ENCODE results near the gene RBM20. TPM values are rescaled to one million over a fixed set of nuclear protein-coding genes. Genes with fewer than 3 reads are reported as not detected.
A peak's percentile ranks its signal among the peaks of the same experiment; 100 is the strongest.

RBM20 gene
- total RNA-seq, 1 donor from 2014 or later, result 0.32 TPM

DNA sequence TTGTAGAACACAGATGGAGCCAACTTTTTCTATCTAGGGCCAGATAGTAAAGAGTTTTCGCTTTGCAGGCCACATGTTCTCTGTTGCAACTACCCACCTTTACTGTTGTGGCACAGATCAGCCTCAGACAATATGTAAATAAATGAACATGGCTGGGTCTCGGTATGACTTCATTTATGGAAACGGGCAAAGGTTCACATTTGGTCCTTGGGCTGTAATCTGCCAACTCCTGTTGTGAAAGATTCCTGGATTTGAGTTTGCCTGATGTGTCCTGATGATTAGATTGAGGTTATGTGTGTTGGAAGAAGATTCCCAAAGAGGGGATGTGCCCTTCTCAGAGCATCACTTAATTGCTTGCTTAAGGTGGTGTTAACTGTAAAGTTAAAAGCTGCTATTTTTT lies 38.2 kb downstream of the RBM20 start:
- H3K27me3 ChIP-seq, result no peaks in the 10 kb centered on the region
- Mint-ChIP-seq H3K4me3 (no peak overlapping the region), H3K27ac (no peak overlapping the region), H3K27me3 (ENCODE audit: insufficient read depth, low read depth) (peaks cover 2% of the 10 kb centered on the region), H3K4me1 (peaks cover 2% of the 10 kb centered on the region), H3K9me3 (no peaks in the 10 kb centered on the region), H3K36me3 (no peaks in the 10 kb centered on the region)
- no peak overlapping the region for H3K27ac ChIP-seq
- H3K4me1 ChIP-seq, result no peaks in the 10 kb centered on the region
- no peak overlapping the region for H2AFZ ChIP-seq (replicated peaks)
- no peaks in the 10 kb centered on the region for H3K79me2 ChIP-seq (ENCODE audit: low read depth)
- TF ChIP-seq, protein P1, sequence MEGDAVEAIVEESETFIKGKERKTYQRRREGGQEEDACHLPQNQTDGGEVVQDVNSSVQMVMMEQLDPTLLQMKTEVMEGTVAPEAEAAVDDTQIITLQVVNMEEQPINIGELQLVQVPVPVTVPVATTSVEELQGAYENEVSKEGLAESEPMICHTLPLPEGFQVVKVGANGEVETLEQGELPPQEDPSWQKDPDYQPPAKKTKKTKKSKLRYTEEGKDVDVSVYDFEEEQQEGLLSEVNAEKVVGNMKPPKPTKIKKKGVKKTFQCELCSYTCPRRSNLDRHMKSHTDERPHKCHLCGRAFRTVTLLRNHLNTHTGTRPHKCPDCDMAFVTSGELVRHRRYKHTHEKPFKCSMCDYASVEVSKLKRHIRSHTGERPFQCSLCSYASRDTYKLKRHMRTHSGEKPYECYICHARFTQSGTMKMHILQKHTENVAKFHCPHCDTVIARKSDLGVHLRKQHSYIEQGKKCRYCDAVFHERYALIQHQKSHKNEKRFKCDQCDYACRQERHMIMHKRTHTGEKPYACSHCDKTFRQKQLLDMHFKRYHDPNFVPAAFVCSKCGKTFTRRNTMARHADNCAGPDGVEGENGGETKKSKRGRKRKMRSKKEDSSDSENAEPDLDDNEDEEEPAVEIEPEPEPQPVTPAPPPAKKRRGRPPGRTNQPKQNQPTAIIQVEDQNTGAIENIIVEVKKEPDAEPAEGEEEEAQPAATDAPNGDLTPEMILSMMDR (IDR thresholded peaks at IDR 0.05), result no peak
- no peak for TF ChIP-seq EZH2 (IDR thresholded peaks at IDR 0.05)
- no peak for TF ChIP-seq EZH2phosphoT487 (IDR thresholded peaks at IDR 0.05)
- H3K4me3 ChIP-seq, result no peak overlapping the region
- H4K20me1 ChIP-seq (ENCODE audit: low read depth), result no peaks in the 10 kb centered on the region
- no peak overlapping the region for H3K9ac ChIP-seq
- no peak overlapping the region for H3K4me2 ChIP-seq
- no peaks in the 10 kb centered on the region for H3K36me3 ChIP-seq
- H3K9me3 ChIP-seq (ENCODE audit: low read depth), result no peaks in the 10 kb centered on the region
- no peaks in the 10 kb centered on the region for H3F3A ChIP-seq (ENCODE audit: low read depth)
- no peak for DNase-seq (ENCODE audit: low spot score)

DNA sequence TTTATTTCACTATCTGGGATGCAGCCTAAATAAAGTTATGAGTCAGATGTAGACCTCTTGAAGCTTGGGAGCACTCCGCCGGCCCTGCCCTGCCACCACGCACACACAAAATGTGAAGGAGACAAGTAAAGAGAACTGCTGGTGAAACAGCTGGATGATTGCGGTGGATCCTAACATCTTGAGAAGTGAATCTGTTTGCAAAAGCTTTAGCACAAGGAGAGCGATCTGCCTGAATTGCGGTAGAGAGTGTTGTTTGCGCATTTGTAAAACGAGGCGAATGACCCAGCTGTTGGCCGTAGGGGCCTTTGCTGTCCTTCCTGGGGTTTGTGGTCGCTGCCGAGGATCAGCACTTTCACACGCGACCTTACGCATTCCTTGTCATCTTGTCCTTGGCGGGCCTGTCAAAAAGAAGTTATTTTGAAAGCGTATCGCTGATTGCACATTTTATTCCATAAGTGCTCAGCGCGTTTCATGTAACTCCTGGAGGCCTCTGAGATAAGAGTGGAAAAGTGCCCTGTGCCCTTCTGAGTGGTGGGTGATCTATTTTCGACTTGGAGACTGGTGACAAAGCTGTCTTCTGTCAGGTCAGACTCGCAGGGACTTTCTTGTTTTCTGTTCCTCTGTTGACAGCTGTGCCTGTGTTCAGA lies 40.8 kb downstream of the RBM20 start:
- no peaks in the 10 kb centered on the region for H3K27me3 ChIP-seq
- H2AFZ ChIP-seq (replicated peaks), result peak overlapping the region; percentile 68
- H3K9me3 ChIP-seq (ENCODE audit: low read depth), result no peaks in the 10 kb centered on the region
- Mint-ChIP-seq H3K27me3 (ENCODE audit: insufficient read depth, low read depth) (peaks cover 2% of the 10 kb centered on the region), H3K27ac (no peak overlapping the region), H3K9me3 (no peaks in the 10 kb centered on the region), H3K36me3 (no peaks in the 10 kb centered on the region), H3K4me3 (no peak overlapping the region), H3K4me1 (peaks cover 2% of the 10 kb centered on the region)
- no peak for DNase-seq (ENCODE audit: low spot score)
- no peaks in the 10 kb centered on the region for H3K79me2 ChIP-seq (ENCODE audit: low read depth)
- no peaks in the 10 kb centered on the region for H3K36me3 ChIP-seq
- no peaks in the 10 kb centered on the region for H4K20me1 ChIP-seq (ENCODE audit: low read depth)
- H3F3A ChIP-seq (ENCODE audit: low read depth), result no peaks in the 10 kb centered on the region
- no peak overlapping the region for H3K4me2 ChIP-seq
- TF ChIP-seq EZH2 (IDR thresholded peaks at IDR 0.05) (no peak), EZH2phosphoT487 (IDR thresholded peaks at IDR 0.05) (no peak)
- TF ChIP-seq, protein P1 (IDR thresholded peaks at IDR 0.05), result no peak
- no peak overlapping the region for H3K27ac ChIP-seq
- no peak overlapping the region for H3K4me3 ChIP-seq
- no peak overlapping the region for H3K9ac ChIP-seq
- H3K4me1 ChIP-seq, result no peaks in the 10 kb centered on the region

DNA sequence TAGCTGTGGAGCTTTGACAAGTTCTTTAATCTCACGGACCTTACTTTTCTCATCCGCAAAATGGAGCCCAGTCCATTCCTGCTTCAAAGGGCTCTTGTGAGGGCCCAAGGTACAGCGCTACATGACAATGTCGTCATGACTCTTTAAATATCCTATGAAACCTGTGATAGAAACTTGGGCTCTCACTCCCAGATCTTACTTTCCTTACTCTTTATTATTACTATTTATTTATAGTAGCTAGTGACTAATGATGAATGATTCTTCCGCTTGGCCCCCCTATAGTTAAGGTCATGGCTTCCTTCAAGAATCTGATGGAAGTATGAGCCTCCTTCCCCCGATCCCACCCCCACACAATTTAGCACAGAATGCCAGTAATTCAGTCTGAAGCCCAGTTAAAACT lies 41.9 kb downstream of the RBM20 start:
- no peak overlapping the region for H3K9ac ChIP-seq
- no peak for TF ChIP-seq EZH2phosphoT487 (IDR thresholded peaks at IDR 0.05)
- TF ChIP-seq, protein P1 (IDR thresholded peaks at IDR 0.05), result no peak
- TF ChIP-seq EZH2 (IDR thresholded peaks at IDR 0.05), result no peak
- no peaks in the 10 kb centered on the region for H3K4me1 Mint-ChIP-seq
- no peak overlapping the region for H2AFZ ChIP-seq (replicated peaks)
- H3K9me3 ChIP-seq (ENCODE audit: low read depth), result no peaks in the 10 kb centered on the region
- no peaks in the 10 kb centered on the region for H3K79me2 ChIP-seq (ENCODE audit: low read depth)
- no peaks in the 10 kb centered on the region for H3K36me3 Mint-ChIP-seq
- no peaks in the 10 kb centered on the region for H3K36me3 ChIP-seq
- H3K27ac Mint-ChIP-seq, result no peak overlapping the region
- H4K20me1 ChIP-seq (ENCODE audit: low read depth), result no peaks in the 10 kb centered on the region
- no peak overlapping the region for H3K4me3 ChIP-seq
- no peak for DNase-seq (ENCODE audit: low spot score)
- no peaks in the 10 kb centered on the region for H3F3A ChIP-seq (ENCODE audit: low read depth)
- no peak overlapping the region for H3K4me2 ChIP-seq
- no peaks in the 10 kb centered on the region for H3K9me3 Mint-ChIP-seq
- no peaks in the 10 kb centered on the region for H3K27me3 ChIP-seq
- H3K4me3 Mint-ChIP-seq, result no peak overlapping the region
- H3K27ac ChIP-seq, result no peak overlapping the region
- H3K27me3 Mint-ChIP-seq (ENCODE audit: insufficient read depth, low read depth), result peaks cover 2% of the 10 kb centered on the region
- no peaks in the 10 kb centered on the region for H3K4me1 ChIP-seq

Data from neural progenitor cell (in vitro differentiated cells).